Activated CD4-positive, CD25-positive, alpha-beta regulatory T cell (primary cell): Measurements from ENCODE around the gene SOX5.

Experiments used
- DNase-seq, 4 experiments: peaks; one replicate each; lab custom pipeline; 2025; lab: John Stamatoyannopoulos, UW

The SOX5 gene

DNA sequence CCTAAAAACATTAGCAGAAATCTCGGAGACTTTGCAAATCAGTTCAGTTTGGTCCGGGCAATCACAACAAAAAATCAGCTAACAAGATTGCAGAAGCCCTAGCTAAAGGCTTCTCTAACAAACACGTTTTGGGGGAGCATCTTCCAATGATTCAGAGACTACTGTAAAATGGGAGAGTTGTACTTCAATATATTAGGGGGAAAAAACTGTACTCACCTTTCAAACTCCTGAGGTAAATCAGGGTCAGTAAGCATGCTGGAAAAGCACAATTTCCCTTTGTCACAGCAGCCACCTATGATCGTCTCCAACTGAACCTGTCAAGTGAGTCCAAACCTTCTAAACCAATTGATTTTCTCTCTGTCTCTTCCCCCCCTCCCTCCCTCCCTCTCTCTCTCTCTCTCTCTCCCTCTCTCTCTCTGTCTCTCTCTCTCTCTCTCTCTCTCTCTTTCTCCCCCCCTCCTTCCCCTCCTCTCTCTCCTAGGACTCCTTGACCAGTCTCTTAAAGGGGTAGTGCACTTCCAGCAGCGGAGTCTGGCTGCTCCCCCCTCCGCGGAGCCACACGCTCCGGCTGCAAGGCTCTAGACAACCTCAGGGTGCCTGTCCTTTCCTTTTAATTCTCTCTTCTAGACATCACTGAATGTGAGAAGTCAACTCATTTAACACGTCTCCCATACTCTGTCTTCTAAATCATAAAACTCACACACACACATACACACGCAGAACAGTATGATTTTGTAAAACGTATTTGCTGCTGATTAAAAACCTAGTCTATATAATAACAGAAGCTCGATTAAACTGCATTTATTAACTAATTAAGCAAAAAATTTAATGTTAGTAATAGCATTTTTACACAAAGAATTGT, at the start of gene SOX5:
Gene SOX5 (minus strand): TSS at position 323 of the 862 bp plus-strand sequence. CDS start 69 bp downstream, at position 254.
- DNase-seq: no peak

DNA sequence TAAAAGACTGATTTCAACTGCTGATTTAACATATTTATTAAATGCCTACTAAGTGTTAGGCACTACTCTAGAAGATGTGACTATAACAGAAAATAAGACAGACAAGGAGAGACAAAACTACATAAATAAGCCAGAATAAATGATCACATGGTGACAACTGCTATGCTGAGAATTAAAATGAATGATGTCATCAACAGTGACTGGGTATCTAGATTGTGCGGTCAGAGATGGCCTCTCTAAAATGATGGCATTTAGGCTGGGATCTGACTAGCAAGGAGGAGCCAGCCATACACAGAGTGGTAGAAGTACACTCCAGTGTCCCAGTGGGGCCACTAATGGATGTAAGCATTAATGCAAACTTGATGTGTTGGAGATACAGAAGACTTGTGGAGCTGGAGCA, 37.6 kb upstream of the SOX5 start:
- no peak for DNase-seq

DNA sequence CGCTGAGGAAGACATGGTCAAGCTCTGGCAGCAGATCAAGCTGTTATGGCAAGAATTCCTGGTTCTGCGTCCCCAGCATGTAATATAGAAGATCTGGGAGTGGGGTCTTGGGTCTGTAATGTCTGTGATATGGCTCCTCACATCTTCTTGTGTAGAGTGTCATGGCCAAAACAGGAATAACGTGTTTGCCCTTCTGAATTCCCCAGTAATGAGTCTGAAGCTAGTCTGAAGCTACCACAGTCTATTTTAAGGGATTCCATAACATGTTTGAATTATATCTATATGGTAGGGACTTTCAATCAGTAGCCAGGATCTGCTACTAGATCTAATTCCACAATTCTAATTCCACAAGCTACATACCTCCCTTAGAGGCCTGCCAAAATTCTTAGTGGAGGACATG, 31.4 kb upstream of the SOX5 start:
- no peak for DNase-seq

DNA sequence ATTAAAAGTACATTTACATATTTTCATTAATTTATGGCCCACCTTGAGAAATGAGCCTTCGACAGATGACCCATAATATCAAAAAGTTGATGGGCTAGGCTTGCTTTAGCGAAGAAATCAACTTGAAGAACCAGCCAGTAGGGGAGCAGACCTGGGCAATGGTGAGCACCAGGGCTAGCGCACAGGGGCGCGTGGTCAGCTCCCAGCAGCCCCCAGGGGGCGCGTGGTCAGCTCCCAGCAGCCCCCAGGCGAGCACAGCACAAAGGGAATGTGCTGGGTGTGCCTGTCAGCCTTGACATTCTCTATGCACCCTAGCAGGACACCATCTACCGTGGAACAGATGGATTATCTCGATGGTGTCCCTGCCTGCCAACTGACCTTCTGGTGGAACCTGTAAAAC, 15.3 kb upstream of the SOX5 start:
- DNase-seq: no peak

DNA sequence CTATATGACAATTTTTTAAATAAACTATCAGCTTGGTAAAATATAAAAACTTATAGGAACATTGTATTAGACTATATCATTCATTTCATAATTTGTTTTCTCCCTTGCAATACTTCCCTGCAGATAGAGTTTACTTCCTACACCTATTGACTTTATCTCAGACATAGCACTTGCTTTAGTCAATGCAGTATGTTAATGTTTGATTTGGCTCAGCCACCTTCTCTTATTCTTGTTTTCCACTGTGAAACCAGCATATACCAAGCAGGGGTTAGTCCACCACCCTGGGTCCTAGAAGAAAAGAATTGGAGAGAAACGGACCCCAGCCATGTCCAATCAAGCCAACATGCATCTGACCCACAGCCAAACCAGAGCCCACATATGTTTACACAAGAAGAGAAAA, 10.4 kb upstream of the SOX5 start:
- DNase-seq: no peak

DNA sequence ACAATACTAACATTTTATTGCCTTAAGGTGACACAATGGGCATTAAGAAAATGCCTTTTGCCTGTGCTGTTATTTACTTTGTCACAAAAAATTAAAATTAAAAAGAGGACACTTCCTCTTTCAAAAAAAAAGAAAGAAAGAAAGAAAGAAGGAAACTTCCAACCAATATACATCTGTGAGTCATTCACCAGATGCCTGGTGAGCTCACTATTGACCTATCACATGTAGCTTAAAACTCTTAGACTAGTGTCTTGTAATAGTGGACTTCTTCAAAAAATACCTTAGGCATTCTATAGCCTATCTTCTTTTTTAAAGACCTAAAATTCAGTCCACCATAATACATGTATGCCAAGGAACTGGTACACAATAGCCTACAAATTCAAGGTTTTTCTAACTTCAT, 4.9 kb upstream of the SOX5 start:
- DNase-seq: no peak

DNA sequence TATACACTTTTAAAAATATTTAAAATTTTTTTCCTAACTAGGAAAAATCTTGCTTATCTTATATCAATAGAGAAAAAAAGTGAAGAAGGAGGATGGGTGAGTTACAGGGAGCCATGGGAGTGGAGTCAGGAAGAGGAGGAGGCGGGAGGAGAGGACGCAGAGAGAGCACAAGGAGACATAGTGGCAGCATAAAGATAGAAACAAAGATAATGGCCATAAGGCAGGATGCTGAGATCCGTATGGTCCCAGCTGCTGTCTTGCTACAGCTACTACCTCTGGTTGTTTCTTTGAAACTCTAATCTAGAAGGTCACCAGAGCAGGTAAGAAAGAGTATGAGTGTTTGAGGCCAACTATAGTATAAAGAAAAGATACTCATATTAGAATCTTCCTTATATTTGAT, 2.6 kb upstream of the SOX5 start:
- DNase-seq: no peak

DNA sequence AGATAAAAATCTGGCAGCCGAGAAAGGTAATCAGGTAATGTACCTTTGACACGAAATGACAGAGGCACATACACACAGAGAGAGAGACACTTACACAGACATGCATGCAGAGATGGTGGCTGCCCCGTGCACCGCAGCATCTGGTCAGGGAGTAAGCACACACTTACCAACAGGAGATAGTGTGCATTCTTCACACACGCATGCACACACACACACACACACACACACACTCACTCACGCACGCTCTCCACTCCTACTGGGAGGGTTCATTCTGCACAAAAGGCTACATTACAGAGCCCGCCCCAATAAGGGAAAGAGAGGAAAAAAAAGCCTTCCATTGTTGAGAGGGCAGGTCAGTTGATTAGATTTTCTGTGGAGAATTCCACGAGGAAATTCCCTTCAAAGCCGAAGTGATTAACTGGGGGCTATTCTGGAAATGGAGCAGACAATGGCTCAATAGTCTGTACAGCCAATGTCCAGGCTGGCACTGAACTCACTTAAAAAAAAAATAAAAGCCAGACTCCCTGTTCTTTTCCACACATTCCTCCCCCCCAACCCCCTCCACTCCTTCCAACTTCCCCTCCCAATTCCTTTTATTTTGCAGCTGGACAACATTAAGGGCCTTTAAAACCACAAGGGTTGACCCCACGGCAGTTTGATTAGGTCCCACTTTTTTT, 1.4 kb upstream of the SOX5 start:
- DNase-seq: no peak

DNA sequence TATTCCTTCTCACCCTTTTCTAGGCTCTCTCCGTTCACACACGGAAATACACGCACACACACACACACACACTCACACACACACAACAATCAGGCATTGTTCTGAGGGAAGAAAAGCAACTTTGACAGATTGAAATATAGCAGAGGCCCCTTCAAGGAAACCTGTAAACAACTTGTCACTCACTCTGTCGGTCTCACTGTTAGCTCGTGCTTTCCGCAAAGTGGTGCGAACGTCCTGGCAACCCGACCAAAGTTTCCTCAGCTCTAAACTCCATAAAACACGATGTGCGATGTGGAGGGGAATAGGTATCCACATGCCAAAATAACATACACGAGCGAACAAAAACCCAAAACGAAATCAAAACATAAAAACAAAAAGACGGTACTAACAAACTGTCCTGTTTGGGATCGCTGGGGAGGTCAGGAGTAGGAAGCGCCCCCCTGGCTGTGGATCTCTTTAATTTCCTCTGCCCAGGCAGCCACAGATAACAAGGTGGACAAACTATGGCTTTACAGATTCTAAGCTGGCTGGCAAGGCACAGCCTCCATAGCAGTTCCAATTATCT, 822 bp upstream of the SOX5 start:
- DNase-seq: no peak

DNA sequence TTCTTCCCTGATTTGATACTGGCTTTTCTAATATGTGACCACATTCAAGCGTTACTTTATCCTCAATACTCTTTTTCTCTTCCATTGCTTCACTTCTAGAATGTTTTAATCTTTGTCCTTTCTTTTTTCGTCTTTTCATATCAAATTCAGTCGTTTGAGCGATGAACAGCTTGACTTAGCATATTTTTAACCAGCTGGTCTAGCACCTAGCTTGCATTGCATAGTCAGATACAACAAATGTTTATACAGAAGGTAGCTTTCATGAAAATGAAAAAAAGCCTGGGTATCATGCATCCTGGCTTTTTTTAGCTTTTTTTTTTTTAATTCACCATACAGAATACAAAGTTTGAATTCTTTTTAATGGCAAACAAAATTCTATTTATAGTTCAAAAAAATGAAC, 1.2 kb downstream of the SOX5 start:
- no peak for DNase-seq

DNA sequence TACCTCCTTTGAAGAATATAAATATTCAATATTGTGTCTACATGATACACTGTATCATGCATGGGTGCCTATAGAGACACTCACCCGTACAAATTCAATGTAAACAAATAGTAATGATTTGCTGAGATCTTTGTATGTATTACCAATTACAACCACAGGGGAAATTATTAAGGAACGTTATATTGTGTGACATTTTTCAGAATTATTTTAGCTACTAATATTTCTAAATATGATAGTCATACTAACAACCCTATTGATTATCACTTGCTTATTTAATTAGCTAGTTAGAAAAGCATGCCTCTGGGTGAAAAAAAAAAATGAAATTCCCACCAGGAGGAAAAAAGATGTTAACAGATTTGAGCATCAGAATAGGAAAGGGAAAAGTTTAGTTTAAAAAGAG, 2.1 kb downstream of the SOX5 start:
- DNase-seq: no peak

DNA sequence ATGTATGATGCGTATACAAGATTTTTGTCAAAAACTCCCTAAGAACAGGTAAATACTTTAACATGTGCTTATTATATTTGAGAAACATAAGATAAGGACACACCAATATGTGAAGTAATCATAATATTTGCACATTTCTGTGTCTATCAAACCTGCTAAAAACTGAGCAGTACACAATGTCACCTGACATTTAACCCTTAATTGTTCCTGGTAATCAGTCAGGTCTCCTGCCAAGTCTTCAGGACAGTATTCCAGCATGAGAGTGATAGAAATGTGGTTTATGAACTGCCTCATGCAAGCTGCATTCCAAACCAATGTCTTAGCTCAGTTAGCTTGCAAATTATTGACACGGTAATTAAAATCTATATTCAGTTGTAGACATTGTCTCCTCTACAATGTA, 4.2 kb downstream of the SOX5 start:
- DNase-seq: no peak

DNA sequence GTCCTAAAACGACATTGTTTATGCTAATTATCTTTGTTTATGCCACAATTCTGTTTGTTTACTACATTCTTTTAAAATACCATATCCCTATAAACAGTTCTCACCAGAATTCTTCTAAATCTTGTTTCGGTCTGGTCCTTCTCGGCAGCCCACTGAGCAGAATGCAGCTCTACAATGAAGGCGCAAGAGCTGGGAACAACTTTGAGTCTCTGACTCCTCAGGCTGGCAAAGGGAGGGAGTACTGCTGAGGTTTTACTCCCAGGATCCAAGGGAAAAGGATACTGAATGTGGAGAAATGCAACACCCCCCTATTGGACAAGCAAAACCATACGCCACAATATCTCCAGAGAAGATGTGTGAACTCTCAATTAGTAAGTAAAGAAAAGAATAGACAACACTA, 5.4 kb downstream of the SOX5 start:
- DNase-seq: no peak

DNA sequence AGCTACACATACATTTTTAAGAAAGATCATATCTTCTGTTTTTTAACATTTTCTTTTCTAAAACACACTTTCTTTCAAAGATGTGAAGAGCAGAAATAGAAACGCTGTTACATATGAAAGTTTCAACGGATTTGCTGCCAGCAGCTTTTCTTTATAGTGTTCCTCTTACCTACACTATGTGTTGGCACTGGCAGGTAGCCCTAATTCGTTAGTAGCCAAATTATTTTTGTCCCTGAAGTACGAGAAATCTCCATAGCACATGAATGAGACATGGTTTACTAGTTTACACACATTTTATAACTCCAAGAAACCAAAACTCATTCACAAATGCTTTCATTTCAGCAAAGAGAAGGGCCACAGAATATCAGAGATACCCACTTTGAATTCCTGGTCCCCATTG, 6.6 kb downstream of the SOX5 start:
- DNase-seq: no peak

DNA sequence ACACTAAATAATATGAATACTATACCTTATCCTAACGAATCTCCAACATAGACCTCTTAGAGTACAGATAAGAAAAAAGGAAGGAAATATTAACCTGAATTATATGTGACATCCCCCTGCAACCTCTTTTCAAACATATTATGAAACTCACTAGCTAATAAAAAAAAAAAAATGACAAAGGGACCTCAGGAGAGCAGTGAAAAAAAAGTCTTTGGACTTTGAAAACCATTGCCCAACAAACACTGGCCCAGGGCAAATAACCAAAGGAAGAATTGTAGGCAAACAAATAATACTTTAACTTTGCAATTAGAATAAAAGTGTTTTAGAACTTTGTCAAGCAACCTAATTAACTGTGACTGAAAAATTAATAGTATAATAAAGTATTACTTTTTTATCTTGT, 7.7 kb downstream of the SOX5 start:
- DNase-seq: no peak

DNA sequence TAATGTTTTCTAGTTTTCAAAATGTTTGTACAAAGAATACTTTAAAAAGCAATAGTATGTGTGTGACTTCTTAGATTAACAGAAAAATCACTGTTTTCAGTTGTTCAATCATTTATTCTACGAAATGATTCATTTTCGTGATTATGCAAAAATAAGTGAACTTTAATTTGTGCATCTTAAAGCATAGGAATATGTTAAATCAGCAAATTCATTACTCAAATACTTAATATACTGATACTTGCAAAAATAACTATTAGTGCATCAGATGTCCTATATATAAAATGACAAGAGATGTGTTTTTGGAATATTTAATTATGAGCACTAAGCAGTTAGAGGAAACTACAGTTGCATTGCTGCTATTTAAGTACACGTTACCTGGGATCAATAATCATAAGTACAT, 11.0 kb downstream of the SOX5 start:
- no peak for DNase-seq

DNA sequence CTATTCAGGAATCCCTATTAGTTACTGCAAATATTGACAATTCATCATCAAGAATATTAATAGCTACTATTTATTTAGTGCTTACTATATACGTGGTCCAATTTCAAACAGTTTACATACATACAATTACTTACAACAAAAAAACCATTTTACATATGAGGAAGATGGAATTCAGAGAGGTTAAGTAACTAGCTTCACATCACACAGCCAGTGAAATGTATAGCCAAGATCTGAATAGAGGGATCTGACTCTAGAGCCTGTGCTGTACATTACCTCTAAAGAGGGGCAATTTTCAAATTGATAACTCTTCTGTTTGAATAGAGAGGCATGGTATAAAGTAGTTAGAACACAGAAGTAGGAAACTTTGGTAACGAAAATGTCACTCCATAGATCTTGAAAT, 18.3 kb downstream of the SOX5 start:
- no peak for DNase-seq

DNA sequence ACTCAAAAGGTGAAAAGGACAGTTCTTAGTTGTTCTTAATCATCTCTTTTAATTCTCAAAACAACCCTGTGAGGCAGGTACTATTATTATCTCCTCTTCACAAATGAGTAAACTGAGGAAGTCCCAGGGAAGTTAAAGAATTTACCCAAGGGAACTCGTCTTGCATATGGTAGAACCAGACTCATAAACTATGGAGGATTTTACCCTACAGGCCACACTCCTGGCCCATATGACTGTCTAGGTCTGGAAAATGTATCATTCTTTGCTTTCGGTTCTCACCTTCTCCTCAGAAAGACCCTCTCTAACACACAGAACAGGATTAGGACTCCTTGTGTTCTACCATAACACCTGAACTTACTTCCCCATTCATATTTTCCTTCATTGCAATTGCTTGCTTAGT, 18.9 kb downstream of the SOX5 start:
- DNase-seq: no peak

DNA sequence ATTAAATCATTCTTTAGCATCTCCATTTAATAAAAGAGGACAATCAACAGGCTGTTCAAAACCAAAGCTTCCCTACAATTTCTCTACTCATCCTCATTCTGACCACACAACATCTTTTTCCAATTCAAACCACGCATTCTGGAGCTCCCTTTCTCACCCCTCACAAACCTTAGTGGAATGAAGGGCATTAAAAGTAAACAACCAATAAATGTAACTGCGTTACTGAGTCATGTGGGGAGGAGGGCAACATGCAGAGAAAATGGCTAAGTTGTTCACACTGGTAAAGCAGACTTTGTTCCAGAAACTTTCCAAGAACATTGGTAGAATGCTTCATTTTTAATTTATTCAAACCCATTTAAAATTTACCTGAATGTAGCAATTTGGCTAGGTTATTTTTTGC, 19.6 kb downstream of the SOX5 start:
- DNase-seq: no peak

DNA sequence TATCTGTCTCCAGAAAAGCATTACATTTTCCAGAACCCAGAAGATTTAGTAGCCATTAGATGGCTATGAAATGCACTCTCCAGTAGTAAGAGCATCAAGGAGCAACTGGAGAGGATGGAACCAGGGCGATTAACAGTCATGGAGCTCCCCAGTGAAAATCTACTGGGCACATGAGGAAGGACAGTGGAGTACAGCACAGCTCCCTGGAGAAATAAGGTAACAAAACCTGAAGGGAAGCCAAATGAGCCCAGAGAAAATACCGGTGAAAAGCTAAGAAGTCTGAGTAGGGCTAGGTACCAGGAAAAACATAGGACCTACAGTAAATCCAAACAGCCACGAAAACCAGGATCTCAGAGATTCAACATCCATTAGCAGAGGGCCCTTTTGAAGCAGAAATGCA, 21.6 kb downstream of the SOX5 start:
- DNase-seq: no peak

DNA sequence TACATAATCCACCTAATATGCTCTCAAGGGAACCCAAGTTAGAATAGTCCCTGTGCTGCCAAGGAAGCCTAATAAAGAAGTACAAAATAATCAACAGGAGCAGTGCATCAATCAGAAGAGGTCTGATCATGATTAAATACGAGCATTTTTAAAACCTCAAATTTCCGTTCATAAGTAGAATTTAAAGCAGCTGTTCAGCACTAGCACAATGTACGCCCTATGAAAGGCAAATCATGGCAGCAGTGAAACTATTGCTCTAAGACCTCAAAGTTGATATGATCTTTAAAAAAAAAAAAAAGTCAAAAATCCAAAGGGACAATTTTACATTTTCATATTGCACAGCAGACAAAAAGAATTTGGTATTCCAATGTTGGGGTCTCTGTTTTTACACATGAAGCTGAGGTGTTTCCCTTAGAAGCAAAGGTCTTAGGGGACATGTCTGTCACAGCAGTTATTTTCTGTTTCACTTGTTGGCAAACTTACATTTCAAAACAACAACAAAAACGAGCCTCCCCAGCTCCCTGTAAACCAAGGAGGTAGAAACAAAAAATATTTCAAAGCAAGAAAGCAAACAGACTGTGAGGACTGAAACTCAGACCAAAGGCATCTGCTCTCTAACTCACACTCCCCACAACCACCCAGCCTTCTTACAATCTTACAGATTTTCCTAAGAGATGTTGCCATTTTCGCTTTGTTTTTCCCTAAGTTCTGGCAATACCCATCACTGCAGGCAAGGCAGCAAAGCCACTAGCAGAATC, 28.2 kb downstream of the SOX5 start:
- no peak for DNase-seq

DNA sequence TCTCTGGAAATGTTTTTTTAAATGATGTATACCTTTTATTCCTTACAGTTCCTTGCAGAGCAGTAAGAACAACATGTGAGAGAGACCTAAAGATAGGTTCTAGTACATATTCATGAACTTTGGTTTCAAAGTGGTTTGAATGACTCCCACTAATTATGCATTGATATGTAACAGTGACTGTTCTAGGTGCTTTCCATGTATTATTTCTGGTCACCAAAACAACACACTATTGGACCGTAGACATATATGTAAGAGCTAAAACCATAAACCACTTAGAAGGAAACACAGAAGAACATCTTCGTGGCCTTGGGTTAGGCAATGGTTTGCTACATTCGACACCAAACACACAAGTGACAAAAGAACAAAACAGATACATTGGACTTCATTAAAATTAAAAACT, 37.9 kb downstream of the SOX5 start:
- DNase-seq: no peak

DNA sequence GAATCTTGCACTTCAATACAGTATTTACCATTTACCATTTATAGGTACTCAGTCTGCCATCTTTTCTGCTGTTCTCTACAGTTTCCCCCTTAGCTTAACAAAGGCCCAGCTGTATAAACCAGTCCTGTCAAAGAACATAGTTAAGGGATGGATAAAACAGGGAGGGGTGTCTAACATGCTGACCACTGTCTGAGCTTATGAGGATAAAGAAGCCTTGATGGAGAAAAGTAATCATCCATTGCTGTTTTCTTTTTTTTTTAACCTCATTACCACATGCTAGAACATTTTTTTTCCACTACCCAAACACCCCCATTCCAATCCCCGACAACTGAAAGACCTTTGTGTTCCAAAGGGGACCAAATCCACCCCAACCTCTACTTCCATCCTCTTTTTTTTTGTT, 39.9 kb downstream of the SOX5 start:
- no peak for DNase-seq
